Esophagus squamous epithelium (tissue), 5 donors: ENCODE results near the gene RBMS3. TPM values are rescaled to one million over a fixed set of nuclear protein-coding genes. Genes with fewer than 3 reads are reported as not detected.

Experiments
- DNase-seq: peaks from one replicate; lab custom pipeline; 2025; lab: John Stamatoyannopoulos, UW
- H3K27ac ChIP-seq, 4 donors: fragments of 200-600 bp; sonication (generic); one replicate each; pipeline ENCODE4 v1.5.1; 2016 to 2019; ENCODE audit warnings: mild to moderate bottlenecking in 1 of 4
- H3K27me3 ChIP-seq, 4 donors: fragments of 200-600 bp; sonication (generic); 1 replicate in 3 of 4; 2 replicates in 1 of 4; pipeline versions ENCODE4 v1.5.1 to v1.6.0; 2017 to 2021; ENCODE audit warnings: antibody characterized with exemption in 1 of 4
- H3K36me3 ChIP-seq, 3 donors: fragments of 200-600 bp; sonication (generic); one replicate each; pipeline ENCODE4 v1.5.1; 2016 to 2019
- H3K4me1 ChIP-seq, 3 donors: fragments of 200-600 bp; sonication (generic); one replicate each; pipeline ENCODE4 v1.5.1; 2017 to 2019
- H3K4me3 ChIP-seq, 4 donors: fragments of 200-600 bp; sonication (generic); 1 replicate in 3 of 4; 2 replicates in 1 of 4; pipeline ENCODE4 v1.5.1; 2016 to 2019; ENCODE audit warnings: mild to moderate bottlenecking in 2 of 4, moderate library complexity in 1 of 4
- H3K9me3 ChIP-seq, 3 donors: fragments of 200-600 bp; sonication (generic); one replicate each; pipeline ENCODE4 v1.5.1; 2016 to 2019
- POLR2A ChIP-seq, 4 donors: fragments of 450-650 bp; IDR thresholded peaks; one replicate each; pipeline ENCODE4 v1.6.1; 2017; ENCODE audit warnings: antibody characterized with exemption in 4 of 4, mild to moderate bottlenecking in 4 of 4, moderate library complexity in 3 of 4
- WGBS, 2 donors: methylation state at CpG; one replicate each; pipeline ENCODE4 v1.1.5; 2018; 5-methylcytosine and 5-hydroxymethylcytosine counted together
- intact Hi-C: fragments of 100-400 bp; cut with DNase I; formaldehyde crosslinking; loops from one replicate; pipeline ENCODE4 v1.15.0; 2022
- total RNA-seq, 4 donors: library from RNA; depleted of rRNA; stranded (reverse); fragments of >200 nt; gene quantifications; one replicate each; pipeline ENCODE4 v1.1.0, GENCODE V29; 2016
- TF ChIP-seq, protein P1 (sequence below), 6 experiments: fragments of 450-650 bp in 4 of 6; fragments of 200-600 bp in 2 of 6; sonication (generic) in 2 of 6; IDR thresholded peaks; one replicate each; pipeline ENCODE4 v1.5.1; 2016 to 2019; ENCODE audit warnings: antibody characterized with exemption in 6 of 6, mild to moderate bottlenecking in 4 of 6, moderate library complexity in 4 of 6
- donor health status: DM: yes; HTN: yes; CAD: no.

The RBMS3 gene
- total RNA-seq, 4 donors from 2014 or later, result 0.57 to 35.7 (median 6.1) TPM

GRCh38 chr3:29628795-29629194, 347.9 kb downstream of the RBMS3 start:
- H3K4me1 ChIP-seq, result no peaks in the 10 kb centered on the region
- H3K9me3 ChIP-seq, result no peaks in the 10 kb centered on the region
- H3K27ac ChIP-seq, result no peak overlapping the region
- no peak for DNase-seq
- H3K4me3 ChIP-seq, result no peak overlapping the region
- no peaks in the 10 kb centered on the region for H3K36me3 ChIP-seq
- intact Hi-C loops, result no loop called here
- TF ChIP-seq, protein P1, sequence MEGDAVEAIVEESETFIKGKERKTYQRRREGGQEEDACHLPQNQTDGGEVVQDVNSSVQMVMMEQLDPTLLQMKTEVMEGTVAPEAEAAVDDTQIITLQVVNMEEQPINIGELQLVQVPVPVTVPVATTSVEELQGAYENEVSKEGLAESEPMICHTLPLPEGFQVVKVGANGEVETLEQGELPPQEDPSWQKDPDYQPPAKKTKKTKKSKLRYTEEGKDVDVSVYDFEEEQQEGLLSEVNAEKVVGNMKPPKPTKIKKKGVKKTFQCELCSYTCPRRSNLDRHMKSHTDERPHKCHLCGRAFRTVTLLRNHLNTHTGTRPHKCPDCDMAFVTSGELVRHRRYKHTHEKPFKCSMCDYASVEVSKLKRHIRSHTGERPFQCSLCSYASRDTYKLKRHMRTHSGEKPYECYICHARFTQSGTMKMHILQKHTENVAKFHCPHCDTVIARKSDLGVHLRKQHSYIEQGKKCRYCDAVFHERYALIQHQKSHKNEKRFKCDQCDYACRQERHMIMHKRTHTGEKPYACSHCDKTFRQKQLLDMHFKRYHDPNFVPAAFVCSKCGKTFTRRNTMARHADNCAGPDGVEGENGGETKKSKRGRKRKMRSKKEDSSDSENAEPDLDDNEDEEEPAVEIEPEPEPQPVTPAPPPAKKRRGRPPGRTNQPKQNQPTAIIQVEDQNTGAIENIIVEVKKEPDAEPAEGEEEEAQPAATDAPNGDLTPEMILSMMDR (IDR thresholded peaks at IDR 0.05), result no peak
- no peak for TF ChIP-seq POLR2A (IDR thresholded peaks at IDR 0.05)
- no peaks in the 10 kb centered on the region for H3K27me3 ChIP-seq
- WGBS, 2 donors, result 45 to 61% methylated on average over 2 of the region's 2 CpGs

DNA sequence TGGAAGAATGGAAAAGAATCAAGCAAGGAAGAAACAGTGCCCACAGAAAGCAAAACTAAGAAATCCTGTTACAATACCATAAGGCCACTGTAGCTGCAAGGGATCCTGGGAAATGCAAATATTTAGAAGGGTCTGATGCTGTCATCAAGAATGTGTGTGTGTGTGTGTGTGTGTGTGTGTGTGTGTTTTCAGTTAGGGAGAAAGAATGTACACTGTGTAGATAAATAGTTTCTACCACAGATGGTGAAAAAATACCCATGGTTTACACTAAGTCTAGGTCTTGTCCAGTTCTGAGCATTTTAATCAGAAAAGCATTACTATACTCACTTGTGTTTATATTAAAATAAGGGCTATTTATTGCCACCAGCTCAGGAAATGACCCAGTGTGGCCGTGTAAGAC, 355.0 kb downstream of the RBMS3 start:
- no peak for TF ChIP-seq POLR2A (IDR thresholded peaks at IDR 0.05)
- TF ChIP-seq, protein P1 (IDR thresholded peaks at IDR 0.05), result no peak
- intact Hi-C loops, result no loop called here
- DNase-seq, result no peak
- WGBS, 2 donors, result 37 to 57% methylated on average over 1 of the region's 1 CpG
- H3K27ac ChIP-seq, result no peak overlapping the region
- no peaks in the 10 kb centered on the region for H3K27me3 ChIP-seq
- H3K4me3 ChIP-seq, result no peak overlapping the region
- H3K4me1 ChIP-seq, result peaks cover 0 to 6% (median 0%) of the 10 kb centered on the region in 3 donors
- peaks cover 0 to 8% (median 0%) of the 10 kb centered on the region in 3 donors for H3K9me3 ChIP-seq
- H3K36me3 ChIP-seq, result no peaks in the 10 kb centered on the region

- no peaks in the 10 kb centered on the region for H3K27me3 ChIP-seq
- H3K4me3 ChIP-seq, result no peak overlapping the region
- WGBS, 2 donors, result 72 to 75% methylated on average over 3 of the region's 3 CpGs
- H3K4me1 ChIP-seq, result peaks cover 0 to 6% (median 0%) of the 10 kb centered on the region in 3 donors
- DNase-seq, result no peak
- TF ChIP-seq, protein P1 (IDR thresholded peaks at IDR 0.05), result no peak
- no peak for TF ChIP-seq POLR2A (IDR thresholded peaks at IDR 0.05)
- no peaks in the 10 kb centered on the region for H3K36me3 ChIP-seq
- H3K27ac ChIP-seq, result no peak overlapping the region
- intact Hi-C loops, result no loop called here
- peaks cover 0 to 8% (median 0%) of the 10 kb centered on the region in 3 donors for H3K9me3 ChIP-seq
Observed at GRCh38 chr3:29637068-29637467, 356.2 kb downstream of the RBMS3 start.

DNA sequence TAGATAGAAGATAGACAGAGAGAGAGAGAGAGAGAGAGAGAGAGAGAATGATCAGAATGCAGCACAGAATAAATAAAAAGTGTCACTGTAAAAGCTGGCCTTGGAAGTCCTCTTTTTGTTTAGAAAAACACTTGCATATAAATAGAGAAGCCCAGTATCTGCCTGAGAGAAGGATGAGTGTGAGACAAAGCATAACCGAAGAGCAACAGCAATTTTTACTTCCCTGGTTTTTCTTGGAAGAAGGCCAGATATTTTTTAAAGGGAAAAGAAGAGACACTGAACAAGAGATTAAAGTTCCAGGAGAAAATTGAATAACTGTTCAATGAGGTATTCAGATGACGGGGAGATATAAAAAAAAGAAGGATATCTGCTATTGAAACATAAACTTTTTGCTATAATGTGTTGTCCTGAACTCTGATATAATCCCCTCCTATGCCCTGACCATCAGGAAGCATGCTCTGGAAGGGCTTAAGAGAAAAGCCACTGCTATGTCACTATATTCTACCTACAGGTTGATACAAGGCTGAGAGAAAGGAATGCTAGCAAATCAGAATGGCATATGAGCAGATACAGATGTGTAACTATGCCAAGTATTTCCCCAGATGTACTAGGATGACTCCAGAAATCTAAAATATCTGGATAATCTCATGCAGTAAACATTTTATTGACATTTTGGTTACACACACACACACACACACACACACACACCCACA, 358.9 kb downstream of the RBMS3 start:
- H3K9me3 ChIP-seq, result peaks cover 0 to 8% (median 0%) of the 10 kb centered on the region in 3 donors
- peaks cover 0 to 18% (median 0%) of the 10 kb centered on the region in 3 donors for H3K4me1 ChIP-seq
- no peaks in the 10 kb centered on the region for H3K36me3 ChIP-seq
- no peak for DNase-seq
- H3K27ac ChIP-seq, result no peak overlapping the region
- H3K27me3 ChIP-seq, result no peaks in the 10 kb centered on the region
- WGBS, 2 donors, result 46 to 49% methylated on average over 2 of the region's 2 CpGs
- intact Hi-C loops, result no loop called here
- no peak overlapping the region for H3K4me3 ChIP-seq
- TF ChIP-seq POLR2A (IDR thresholded peaks at IDR 0.05), result no peak
- TF ChIP-seq, protein P1 (IDR thresholded peaks at IDR 0.05), result no peak

DNA sequence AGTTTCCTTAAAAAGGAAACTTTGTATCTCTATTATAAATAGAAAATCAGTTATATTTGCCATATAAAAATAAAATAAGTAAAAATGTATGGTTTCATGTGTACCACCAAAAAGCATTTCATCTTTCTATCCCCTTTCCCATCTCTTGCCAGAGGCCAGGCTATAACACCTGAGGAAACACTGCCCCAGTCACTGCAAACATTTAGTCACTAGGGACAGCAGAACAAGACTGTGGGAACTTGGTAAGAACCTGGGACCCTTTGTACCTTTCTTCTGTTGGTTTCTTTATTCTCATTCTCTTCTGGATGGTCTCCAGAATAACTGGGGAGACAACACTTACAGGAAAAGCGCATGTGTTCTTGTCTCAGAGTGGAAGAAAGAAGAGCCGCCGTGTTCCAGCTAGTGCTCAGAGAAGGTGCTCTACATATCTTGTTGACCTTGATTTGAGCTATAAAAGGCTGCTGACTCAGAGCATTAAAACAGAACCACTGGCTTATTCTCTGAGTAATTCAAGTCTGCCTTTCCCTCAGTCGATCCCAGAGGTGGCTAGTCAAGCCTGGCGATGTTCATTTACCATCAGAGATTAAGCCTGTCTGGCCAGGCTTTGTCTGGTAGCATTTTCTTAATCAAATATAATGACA, 361.6 kb downstream of the RBMS3 start:
- TF ChIP-seq, protein P1 (IDR thresholded peaks at IDR 0.05), result no peak
- TF ChIP-seq POLR2A (IDR thresholded peaks at IDR 0.05), result no peak
- H3K9me3 ChIP-seq, result no peaks in the 10 kb centered on the region
- no peaks in the 10 kb centered on the region for H3K27me3 ChIP-seq
- no peak overlapping the region for H3K4me3 ChIP-seq
- H3K36me3 ChIP-seq, result no peaks in the 10 kb centered on the region
- intact Hi-C loops, result no loop called here
- H3K27ac ChIP-seq, result peak overlapping the region in 1 of 4 donors; percentile 5
- H3K4me1 ChIP-seq, result peaks cover 0 to 18% (median 0%) of the 10 kb centered on the region in 3 donors
- WGBS, 2 donors, result 37 to 43% methylated on average over 4 to 5 of the region's 5 CpGs
- no peak for DNase-seq
